ENCODE measurements around the gene SMIM33.

DNA sequence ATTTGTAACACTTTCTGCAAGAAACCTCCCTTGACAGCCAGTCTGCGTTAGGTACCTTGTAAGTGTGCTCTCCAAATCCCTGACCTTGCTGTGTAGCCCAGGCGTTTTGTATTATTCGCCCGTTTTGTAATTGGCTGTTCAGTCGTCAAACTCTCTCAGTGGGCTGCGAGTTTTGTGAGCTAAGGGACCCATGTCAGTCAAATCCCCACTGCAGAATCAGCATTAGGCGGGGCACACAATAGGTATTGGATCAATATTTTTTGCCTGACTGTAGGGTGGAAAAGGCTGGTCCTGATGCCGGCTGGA lies 32.1 kb upstream of the SMIM33 start:
- TF ChIP-seq FOXM1 (CRISPR knock-in tag; IDR thresholded peaks at IDR 0.05): no peak
- no peak for TF ChIP-seq ZXDC (CRISPR knock-in tag; IDR thresholded peaks at IDR 0.05)
- no peak for TF ChIP-seq ZFP62 (CRISPR knock-in tag; IDR thresholded peaks at IDR 0.05)
- no peak for TF ChIP-seq CTCF (CRISPR knock-in tag; IDR thresholded peaks at IDR 0.05)
- TF ChIP-seq CC2D1A (CRISPR knock-in tag; IDR thresholded peaks at IDR 0.05): no peak
- no peak for TF ChIP-seq RERE (CRISPR knock-in tag; IDR thresholded peaks at IDR 0.05; ENCODE audit: low read depth)
- no peak for TF ChIP-seq DNMT1 (CRISPR knock-in tag; IDR thresholded peaks at IDR 0.05)
- no peak for TF ChIP-seq PHF5A (CRISPR knock-in tag; IDR thresholded peaks at IDR 0.05; ENCODE audit: low read depth, unreplicated experiment)
- no peak for TF ChIP-seq ZC3H13 (CRISPR knock-in tag; IDR thresholded peaks at IDR 0.05)
- TF ChIP-seq ZNF782 (CRISPR knock-in tag; IDR thresholded peaks at IDR 0.05; ENCODE audit: borderline replicate concordance): no peak
- TF ChIP-seq ZNF672 (CRISPR knock-in tag; IDR thresholded peaks at IDR 0.05): no peak
- no peak for TF ChIP-seq SIN3A (IDR thresholded peaks at IDR 0.05; ENCODE audit: borderline replicate concordance, low read depth, low read length)
- no peak for TF ChIP-seq JUND (CRISPR knock-in tag; IDR thresholded peaks at IDR 0.05)

All from HepG2 (cell line).